GM21825 (cell line): ENCODE data around the gene MAP2K3.

Source experiments
- ATAC-seq: cut with Tn5 transposase; IDR thresholded peaks from one replicate; pipeline ENCODE4 v1.9.1; 2021; ENCODE audit warnings: mild to moderate bottlenecking, moderate library complexity; ENCODE audit not compliant: unreplicated experiment

Gene MAP2K3

DNA sequence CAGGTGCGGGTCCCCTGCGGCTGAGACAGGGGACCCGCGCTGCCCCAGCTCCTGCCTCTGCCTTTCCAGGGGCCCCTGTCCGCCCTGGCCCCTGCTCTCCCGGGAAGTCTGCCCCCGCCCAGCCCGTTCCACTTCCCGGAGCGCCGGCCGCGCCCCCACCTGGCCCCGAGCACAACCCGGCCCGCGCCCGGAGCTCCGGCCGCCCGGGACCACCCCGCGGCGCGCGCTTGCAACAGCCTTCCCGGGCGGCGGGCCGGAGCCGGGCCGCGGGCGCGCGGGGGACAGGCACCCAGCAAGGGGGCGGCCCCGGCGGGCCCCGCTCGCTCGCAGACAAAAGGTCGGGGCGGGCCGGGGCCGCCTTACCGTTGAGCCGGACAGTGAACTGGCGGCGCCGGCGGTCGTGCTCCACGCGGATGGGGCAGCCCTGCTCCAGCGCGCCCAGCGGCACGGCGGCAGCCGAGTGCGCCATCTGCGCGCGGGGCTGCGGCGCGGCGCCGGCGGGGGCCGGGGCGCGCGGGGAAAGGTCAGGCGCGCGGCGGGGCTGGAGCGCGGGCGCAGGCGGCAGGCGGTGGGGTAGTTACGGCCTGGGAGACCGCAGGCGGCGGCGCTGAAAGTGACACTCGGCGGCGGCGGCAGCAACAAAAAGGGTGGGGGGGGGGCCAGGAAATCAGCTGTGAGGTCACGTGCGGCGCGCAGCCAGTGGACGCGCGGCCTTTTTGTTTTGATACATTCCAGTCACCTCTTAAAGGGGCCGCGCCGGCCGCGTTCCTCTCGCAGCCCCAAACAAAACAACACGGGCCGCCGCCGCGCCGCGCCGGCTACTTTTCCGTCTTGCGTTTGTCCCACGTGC lies 31.5 kb upstream of the MAP2K3 start, which contains the start of gene NATD1:
TSS of gene NATD1 (minus strand) at position 615 of the 850 bp plus-strand sequence. CDS start at position 469, 146 bp downstream.
- peak; percentile 55 for ATAC-seq

DNA sequence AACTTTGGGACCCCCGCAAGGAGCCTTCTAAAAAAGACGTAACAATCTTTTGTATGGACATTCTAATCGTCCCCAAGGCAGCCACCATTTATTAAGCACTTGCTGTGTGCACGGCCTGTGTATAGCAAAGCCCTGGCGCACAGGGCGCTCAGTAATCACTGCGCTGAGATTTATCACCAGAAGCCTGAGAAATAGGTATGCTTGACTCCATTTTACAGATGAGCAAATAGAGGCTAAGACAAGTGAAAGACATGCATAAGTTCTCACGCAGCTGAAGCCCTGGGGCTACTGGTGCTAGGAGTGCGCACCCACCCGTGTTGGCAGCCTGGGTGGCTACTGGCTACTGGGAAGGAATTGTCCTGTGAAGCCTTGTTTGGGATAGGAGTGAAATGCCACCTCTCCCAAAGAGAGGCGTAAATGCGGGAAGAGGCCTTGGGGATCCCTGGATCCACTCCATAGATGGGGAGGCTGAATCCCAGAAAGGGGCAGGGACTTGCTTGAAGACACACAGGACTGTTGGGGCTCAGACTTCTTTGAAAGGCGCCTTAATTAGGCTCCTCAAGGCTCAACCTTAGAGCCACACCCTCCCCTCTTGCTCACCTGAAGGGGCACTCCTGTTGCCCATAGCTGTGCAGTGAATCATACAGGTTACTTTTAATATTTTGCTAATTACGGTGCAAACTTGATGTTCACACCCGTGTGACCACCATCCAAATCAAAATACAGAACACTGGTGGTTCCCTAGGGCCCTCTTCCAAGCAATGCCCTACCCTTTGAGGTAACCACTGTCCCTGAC lies 30.7 kb upstream of the MAP2K3 start:
- no peak for ATAC-seq

DNA sequence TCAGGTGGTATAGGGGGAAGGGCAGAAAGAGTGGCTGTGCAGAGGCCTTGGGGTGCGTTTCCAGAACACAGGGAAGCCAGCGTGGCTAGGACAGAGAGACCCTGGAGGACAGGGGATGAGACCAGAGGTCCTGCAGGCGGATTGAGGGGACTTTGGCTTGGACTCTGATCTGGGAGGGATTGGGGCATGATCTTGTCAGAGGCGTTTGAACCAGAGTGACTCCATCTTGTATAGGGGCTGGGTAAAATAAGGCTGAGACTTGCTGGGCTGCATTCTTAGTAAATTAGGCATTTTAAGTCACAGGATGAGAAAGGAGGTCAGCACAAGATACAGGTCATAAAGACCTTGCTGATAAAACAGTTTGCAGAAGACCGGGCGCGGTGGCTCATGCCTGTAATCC lies 25.9 kb upstream of the MAP2K3 start:
- ATAC-seq: no peak

DNA sequence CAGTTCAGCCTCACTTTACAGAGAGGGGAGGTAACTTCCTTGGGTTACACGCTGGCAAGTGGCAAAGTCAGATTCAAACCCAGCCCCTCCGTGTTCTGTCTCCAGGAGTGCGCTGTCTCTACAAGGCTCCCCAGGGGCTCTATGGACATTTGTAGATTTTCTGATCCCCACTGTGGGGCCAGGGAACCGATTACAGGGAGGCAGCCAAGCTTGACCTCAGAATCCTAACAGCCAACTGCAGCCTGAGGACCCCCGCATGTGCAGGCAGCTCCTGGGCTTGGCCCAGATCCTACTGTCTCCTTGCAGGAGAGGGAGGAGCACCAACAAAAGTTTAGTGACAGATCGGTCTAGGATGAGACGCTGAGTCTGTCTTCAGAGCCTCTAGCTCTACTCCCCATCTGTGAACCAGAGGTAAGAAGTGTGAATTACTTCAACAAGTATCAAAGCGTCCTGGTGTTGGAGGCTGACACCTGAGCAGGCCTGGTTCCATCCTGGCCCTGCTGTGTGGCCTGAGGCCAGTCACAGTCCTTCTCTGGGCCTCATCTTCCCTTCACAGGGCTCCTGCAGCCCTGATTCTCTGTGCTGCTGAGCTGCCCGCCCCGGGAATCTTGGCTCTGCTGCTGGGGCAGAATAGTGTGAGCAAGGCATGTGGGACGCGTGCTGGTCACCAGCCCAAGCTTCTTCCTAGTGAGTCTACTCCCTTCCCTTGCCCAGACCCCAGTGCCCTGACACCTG lies 22.1 kb upstream of the MAP2K3 start:
- ATAC-seq: no peak

DNA sequence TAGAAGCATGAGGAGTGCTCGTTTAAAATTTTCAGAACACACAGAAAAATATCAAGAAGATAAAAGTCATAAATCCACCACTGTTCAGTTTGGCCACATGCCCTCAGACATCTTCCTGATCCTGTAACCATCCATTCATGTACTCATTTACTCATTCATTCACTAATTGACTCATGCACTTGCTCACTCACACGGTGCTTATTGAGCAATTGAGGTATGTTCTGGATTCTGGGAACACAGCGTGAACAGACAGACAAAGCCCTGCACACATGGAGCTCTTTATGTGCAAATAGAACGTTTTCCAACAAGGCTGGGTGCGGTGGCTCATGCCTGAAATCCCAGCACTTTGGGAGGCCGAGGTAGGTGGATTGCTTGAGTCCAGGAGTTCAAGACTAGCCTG lies 21.1 kb upstream of the MAP2K3 start:
- ATAC-seq: no peak

DNA sequence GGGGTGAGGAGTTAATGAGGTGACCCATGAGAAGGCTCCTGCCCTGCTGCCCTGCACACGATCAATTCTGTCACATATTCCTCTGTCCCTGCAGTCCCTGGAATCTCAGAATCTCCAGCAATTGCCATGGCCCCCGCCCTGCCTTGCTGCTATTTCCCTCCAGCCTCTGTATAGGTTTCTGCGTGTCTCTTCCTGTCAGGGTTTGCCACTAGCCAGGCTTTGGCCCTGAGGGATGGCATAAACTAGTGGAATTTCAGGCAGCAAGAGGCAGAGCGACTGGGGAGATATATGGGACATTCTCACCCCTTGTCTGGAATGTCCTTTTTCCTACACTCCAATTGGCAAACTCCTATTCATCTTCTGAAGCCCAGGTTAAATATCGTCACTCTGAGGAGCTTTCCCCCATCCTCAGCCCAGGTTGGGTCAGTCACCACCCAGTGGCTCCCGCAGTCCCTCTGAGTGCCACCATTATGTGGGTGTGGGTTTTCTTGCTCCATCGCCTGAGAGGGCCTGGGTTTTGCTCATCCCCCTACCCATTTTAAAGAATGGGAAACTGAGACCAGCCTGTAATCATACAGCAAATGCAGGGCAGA lies 15.8 kb upstream of the MAP2K3 start:
- ATAC-seq: no peak

DNA sequence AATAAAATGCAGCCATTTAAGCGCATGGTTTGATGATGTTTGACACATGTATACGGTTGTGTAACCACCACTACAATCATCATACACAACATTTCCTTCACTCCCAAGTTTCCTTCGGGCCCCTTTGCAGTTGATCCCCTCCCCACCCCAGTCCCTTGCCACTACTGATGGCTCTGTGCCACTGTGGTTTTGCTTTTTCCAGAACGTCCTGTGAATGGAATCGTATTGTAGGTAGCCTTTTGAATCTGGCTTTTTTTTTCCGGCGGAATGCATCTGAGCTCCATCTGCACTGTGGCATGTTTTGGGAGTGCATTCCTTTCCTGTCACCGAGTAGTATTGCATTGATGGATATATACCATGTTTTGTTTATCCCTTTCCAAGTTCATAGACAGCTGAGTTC lies 15.1 kb upstream of the MAP2K3 start:
- no peak for ATAC-seq

DNA sequence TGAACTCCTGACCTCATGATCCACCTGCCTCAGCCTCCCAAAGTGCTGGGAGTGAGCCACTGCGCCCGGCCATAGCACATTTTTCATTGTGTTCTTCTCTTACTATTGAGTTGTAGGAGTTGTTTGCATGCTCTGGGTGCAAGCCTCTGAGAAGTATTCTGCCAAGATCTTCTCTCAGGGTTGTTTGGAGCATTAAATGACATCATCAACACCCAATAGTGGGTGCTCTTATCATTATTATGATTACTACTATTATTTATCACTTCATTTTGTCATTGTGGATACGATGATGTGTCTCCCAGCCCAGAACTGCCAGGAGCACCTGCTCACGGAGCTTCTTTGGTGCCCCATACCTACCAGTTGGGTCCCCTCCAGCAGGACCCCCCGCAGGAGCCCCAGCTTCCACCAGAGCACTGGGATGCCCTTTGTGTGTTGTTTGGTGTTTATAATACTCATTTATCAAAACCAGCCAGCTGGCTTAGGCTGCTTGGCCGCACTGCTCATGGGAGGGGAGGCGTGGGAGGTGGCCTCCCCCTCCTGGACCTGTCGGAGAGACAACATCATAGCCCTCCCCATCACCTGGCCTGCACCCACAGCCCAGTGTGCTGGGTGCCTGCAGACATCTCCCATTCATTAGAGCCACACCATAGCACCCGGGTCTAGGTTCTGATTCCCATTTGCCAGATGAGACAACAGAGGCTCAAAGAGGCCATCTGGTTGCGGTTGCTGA lies 12.9 kb upstream of the MAP2K3 start:
- ATAC-seq: no peak

DNA sequence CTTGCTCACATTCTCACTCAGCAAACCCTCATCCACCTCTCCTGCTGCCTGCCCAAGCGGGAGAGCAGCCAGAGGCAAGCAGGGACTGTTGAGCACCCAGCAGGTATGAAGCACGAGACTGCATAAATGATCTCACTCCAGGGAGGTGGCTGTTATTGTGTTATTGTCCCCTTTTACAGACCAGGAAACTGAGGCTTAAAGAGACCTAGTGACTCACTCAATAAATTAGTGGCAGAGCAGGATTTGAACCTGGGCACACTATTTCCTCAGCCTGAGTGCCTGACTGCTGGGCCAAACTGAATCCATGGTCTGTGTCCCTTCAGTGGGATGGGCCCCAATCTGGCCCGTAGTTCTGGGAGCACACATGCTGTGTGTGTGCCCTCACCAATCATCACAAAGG lies 12.3 kb upstream of the MAP2K3 start:
- no peak for ATAC-seq

DNA sequence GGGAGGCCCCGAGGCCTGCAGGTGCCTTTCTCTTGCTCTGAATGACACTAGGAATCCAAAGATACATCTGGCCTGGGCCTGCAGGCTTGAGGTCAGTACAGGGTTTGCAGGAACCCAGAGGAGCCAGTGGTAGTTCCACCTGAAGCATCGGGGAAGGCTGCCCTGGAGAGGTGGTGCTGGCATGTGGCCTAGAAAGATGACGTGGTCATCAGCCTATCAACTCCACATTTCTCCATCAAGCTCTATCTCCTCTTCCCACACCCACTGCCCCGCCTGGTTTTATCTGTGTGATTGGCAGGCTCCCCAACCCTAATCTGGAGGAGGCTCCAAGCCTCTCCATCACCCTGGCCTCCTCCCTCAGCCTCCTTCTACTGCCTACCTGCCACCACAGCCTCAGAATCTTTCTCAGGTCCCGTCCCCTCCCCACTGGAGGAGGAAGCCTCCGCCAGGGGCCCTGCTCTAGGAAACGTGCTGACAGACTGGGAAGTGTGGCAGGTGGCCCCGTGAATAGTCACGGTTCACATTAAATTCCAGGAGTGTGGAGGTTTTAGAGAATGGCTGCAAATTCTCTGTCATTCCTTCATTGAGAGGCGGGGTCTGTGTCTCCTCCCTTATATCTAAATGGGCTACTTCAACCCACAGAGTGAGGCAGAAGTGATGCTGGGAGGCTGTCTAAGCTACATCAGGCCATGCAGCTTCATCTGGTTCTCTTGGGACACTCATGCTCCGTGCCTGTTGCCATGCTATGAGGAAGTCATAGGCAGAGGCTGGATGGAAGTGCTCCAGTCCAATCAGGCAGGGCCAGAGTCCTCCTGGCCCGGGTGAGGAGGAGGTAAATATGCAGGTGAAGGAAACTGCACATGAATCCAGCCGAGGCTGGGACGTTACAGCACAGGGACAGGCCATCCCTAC lies 11.4 kb upstream of the MAP2K3 start:
- no peak for ATAC-seq

DNA sequence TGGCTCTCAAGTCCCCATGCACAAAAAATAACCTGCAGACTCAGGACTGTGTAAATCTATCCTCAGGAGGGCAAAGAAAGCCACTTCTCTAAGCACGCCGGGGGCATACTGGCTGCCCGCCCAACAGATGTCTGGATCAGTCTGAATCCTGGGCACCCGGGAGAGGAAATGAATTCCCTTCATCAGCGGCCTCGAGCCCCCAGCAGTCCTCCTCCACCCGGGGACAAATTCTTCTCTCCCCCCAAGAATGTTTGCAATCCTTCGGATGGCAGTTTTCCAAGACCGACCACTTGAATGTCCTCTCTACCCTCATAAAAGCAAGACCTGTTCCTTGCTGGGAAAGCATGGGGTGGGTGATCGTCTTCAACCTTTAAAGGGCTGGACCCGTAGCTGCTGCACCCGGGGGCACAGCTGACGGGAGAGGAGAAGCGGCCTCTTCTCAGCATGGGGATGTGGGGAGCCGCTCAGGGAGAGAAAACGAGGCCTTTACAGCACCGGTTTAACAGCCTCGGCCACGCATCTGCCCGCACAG lies 9.4 kb upstream of the MAP2K3 start:
- ATAC-seq: no peak

DNA sequence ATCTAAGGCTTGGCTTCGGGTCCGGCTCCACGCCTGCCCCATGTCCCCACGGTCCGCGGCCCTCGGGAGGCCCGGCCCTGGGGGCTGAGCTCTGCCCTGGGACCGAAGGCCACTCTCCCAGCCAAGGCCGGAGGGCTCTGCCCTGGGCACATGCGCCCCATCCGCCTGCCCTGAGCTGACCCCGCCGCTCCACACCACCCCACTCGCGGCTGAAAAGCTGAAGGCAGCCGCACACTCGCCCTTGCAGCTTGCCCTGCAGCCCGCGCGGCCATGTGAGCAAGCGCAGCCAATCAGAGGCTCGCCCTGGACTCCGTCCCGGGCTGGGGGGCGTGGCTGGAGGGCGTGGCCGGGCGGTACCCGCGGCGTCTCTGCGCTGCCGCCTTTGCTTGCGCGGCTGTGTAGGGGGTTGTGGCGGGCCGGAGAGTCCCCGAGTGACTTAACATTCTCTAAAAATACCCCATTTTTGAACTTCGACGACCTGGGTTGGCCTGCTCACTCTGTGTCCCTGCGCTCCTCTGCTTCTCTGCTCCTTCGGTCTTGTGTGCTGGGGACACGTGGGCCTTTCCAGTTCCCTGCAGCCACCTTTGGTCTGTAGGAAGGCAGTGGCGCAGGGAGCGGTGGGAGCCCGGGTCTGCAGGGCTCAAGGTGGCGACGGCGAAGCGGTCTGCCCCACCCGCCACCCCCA lies 8.8 kb upstream of the MAP2K3 start:
- ATAC-seq: peak; percentile 91

DNA sequence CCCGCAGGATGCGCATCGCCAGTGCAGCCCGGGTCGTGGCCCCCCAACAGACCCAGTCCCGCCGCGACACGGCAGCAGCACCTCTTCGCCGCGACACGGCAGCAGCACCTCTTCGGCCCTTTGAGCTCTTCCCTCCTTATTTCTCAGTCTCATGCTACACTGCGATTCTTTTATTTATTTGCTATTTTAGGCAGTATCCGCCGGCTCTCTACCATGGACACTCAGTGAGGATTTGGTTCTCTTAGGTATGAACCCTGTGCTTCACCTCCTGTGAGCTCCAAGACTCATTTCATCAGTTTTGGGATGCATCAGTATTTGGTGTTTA lies 8.3 kb upstream of the MAP2K3 start:
- ATAC-seq: no peak

DNA sequence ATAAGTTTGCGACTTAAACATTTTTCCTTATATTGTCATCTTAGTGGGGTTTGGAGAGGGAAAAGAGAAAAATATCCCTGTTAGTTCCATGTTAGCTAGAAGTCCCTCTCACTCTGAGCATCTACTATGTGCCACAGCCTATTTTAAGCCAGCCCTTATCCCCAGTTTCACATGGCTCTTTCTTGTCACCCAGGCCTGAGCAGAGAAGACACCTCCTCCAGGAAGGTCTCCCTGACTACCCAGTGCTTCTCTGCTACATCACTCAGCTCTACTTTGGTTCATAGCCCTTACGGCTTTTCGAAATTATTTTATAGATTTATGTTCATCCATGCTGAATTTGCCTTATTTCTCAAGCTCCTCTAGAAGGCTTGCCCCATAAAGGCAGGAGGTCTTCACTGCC lies 7.2 kb upstream of the MAP2K3 start:
- no peak for ATAC-seq

DNA sequence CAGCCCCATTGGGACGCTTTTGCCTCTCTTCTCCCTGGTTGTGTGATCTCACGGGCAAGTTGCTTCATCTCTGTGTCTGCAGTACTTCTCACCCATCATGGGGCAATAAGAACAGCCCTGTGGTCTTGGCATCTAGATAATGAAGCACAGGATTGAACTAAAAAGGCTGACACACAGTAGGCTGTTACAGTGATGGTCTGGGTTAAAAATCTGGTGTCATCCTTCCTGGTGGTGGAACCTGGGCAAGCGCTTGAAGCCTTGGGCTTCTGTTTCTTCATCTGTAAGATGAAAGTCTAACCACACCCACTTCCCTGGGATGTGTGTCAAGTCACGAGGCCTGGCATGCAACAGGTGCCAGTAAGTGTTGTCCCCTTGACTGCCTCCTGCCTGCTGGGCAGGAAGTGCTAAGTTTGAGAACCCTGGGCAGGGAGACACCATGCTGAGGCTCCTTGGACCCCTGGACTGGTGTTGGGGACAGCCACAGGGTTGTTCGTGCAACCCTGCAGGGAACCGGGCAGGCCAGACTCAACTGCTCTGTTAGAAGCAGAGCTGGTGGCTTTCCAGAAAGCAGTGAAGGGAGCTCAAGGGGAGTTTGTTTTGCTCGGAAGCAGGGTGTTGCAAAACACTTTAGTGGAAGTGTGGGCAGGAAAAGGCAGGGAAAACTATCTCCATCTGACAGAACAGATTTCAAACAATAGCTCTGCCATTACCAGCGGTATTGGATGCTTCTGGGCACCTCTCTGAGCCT lies 5.9 kb upstream of the MAP2K3 start:
- ATAC-seq: no peak

DNA sequence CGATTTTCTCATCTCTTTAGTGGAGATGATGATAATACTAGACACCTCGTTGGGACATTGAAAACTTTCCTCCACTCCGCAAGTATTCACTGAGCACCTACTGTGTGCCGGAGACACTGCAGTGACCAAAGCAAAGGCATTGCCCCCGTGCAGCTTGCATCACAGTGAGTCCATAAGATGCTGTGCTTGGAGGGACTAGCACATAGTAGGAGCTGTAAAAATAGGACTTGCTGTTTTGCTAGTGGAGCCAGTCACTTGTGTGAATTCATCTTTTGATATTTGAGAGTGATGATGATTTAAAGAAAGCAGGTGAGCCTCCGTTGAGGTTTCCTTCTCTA lies 5.3 kb upstream of the MAP2K3 start:
- no peak for ATAC-seq

DNA sequence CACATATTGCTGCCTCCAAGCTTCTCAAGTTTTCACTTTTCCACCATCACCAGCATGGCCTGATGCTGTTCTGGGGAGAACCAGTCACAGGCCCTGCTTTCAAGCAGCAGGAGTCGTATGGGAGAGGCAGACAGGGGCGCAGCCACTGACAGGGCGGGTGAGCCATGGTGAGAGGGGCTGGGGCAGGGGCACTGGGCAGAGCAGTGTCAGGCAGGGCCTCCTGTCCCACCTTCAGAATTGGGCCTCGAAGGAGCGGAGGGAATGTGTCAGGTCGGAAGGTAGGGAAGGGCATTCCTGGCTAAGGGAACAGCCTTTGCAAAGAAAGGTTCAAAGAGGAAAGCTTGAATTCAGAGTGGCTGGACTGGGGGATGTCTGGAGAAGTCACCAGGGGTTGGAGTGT lies 4.9 kb upstream of the MAP2K3 start:
- no peak for ATAC-seq

DNA sequence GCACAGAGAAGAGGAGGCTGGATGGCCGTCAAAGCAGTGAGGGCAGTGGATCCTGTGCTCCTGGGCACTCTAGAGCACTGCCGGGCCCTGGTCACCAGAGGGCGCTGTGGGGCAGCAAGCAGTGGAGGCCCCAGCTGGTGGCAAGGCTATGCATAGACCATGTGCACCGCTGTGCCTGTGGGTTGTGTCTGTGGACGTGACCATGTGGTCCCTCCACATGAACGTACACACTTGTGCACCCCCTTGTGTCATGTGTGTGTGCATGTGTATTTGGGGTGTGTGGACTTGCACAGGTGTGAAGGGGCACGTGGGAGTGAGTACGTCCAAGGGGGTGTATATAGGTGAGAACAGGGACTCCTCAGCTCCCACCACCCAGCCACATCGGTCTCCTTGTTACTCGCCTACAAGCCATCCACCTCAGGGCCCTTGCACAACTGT lies 4.4 kb upstream of the MAP2K3 start:
- peak; percentile 36 for ATAC-seq
